Loucy (cell line): ENCODE results near the gene AMPD3.

Experiments used
- H2AFZ ChIP-seq: fragments of 200-600 bp; sonication (generic); 2 replicates; pipeline ENCODE4 v1.6.0; 2016; ENCODE audit warnings: antibody characterized with exemption, mild to moderate bottlenecking, low read length, moderate library complexity
- H3F3A ChIP-seq: fragments of 200-600 bp; 2 replicates; pipeline ENCODE4 v1.6.0; 2016; ENCODE audit warnings: antibody characterized with exemption, low read depth, mild to moderate bottlenecking
- H3K27me3 ChIP-seq: fragments of 200-600 bp; sonication (generic); 2 replicates; pipeline ENCODE4 v1.6.1; 2014; ENCODE audit warnings: low read length, mild to moderate bottlenecking; ENCODE audit not compliant: insufficient read depth, poor library complexity, severe bottlenecking
- H3K36me3 ChIP-seq: fragments of 200-600 bp; sonication (generic); 2 replicates; pipeline ENCODE4 v1.6.1; 2016; ENCODE audit warnings: low read length; ENCODE audit not compliant: insufficient read depth
- H3K4me1 ChIP-seq: fragments of 200-600 bp; sonication (generic); 2 replicates; pipeline ENCODE4 v1.5.1; 2014; ENCODE audit warnings: low read length, mild to moderate bottlenecking; ENCODE audit not compliant: insufficient read depth, poor library complexity, severe bottlenecking
- H3K4me2 ChIP-seq: fragments of 200-600 bp; sonication (generic); 2 replicates; pipeline ENCODE4 v1.6.0; 2014; ENCODE audit warnings: antibody characterized with exemption, low read length, low read depth, mild to moderate bottlenecking; ENCODE audit not compliant: poor library complexity, severe bottlenecking
- H3K4me3 ChIP-seq: fragments of 200-600 bp; sonication (generic); 2 replicates; pipeline ENCODE4 v1.5.1; 2014; ENCODE audit warnings: low read length, mild to moderate bottlenecking, mixed read lengths; ENCODE audit not compliant: poor library complexity, severe bottlenecking
- H3K79me2 ChIP-seq: fragments of 200-600 bp; sonication (generic); 2 replicates; pipeline ENCODE4 v1.6.1; 2014; ENCODE audit warnings: low read length; ENCODE audit not compliant: insufficient read depth
- H3K9ac ChIP-seq: fragments of 200-600 bp; sonication (generic); 2 replicates; pipeline ENCODE4 v1.6.0; 2014; ENCODE audit warnings: mild to moderate bottlenecking, low read depth, low read length, moderate library complexity; ENCODE audit not compliant: poor library complexity, severe bottlenecking
- H3K9me2 ChIP-seq: fragments of 200-600 bp; sonication (generic); replicated peaks from 2 replicates; pipeline ENCODE4 v1.6.1; 2016; ENCODE audit warnings: low read depth, low read length, mixed read lengths
- H3K9me3 ChIP-seq: fragments of 200-600 bp; sonication (generic); 2 replicates; pipeline ENCODE4 v1.6.1; 2014; ENCODE audit warnings: mild to moderate bottlenecking, antibody characterized with exemption, low read length, low read depth; ENCODE audit not compliant: insufficient read depth
- H4K20me1 ChIP-seq: fragments of 200-600 bp; sonication (generic); 2 replicates; pipeline ENCODE4 v1.6.0; 2014; ENCODE audit warnings: antibody characterized with exemption, low read length, mild to moderate bottlenecking; ENCODE audit not compliant: insufficient read depth, poor library complexity, severe bottlenecking
- EZH2phosphoT487 ChIP-seq: fragments of 200-600 bp; IDR thresholded peaks from 2 replicates; pipeline ENCODE4 v1.6.1; 2018; ENCODE audit warnings: antibody characterized with exemption, mild to moderate bottlenecking, moderate library complexity, borderline replicate concordance
- TF ChIP-seq, protein P1 (sequence below): fragments of 200-600 bp; sonication (generic); conservative IDR thresholded peaks from 2 replicates; pipeline ENCODE4 v1.5.1; 2014; ENCODE audit warnings: mild to moderate bottlenecking, antibody characterized with exemption, low read length

Gene AMPD3

DNA sequence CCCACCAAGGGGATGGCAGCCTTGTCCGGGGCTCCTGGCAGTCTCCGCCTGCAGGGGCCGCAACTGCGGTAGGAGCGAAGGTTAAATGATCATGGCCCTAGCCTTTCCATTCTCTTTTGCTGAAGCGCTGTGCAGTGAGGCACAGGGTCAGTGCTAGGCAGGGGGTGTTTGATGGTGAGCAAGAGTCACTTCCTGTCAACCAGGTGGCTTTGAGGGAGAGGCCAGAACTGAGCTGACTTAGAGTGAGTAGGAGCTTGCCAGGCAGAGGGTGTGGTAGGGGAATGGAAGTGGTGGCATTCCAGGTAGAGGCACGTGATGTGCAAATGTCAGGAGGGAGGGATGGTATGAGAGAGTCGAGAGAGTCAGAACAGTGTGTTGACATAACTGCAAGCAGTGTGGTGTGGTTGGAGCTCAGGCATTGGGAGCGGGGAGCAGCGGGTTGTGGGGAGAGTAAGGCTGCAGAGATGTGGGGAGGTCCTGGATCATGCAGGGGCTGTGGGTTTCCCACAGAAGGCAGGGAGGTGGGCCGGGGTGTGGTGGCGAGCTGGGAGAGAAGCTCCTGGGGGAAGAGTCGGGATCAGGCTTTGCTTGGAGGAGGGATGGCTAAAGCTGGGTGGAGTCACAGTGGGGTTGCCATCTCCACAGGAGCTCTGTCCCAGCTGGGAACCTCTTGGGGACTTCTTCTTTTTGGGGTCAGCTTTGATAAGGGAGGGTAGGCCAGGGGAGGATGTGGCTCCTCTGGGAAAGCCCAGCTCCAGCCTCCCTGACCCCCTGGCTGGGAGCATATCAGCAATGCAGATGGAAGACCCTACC, 33.3 kb downstream of the AMPD3 start:
- H3K79me2 ChIP-seq: peaks cover 83% of the 10 kb centered on the region
- H4K20me1 ChIP-seq: peaks cover 29% of the 10 kb centered on the region
- no peaks in the 10 kb centered on the region for H3K9me2 ChIP-seq
- H3K9ac ChIP-seq: no peak overlapping the region
- H3K4me3 ChIP-seq: no peak overlapping the region
- no peak overlapping the region for H2AFZ ChIP-seq
- H3K4me2 ChIP-seq: no peak overlapping the region
- peaks cover 98% of the 10 kb centered on the region; the same call in 1 of the 2 replicates for H3K36me3 ChIP-seq
- no peaks in the 10 kb centered on the region for H3K27me3 ChIP-seq
- TF ChIP-seq, protein P1, sequence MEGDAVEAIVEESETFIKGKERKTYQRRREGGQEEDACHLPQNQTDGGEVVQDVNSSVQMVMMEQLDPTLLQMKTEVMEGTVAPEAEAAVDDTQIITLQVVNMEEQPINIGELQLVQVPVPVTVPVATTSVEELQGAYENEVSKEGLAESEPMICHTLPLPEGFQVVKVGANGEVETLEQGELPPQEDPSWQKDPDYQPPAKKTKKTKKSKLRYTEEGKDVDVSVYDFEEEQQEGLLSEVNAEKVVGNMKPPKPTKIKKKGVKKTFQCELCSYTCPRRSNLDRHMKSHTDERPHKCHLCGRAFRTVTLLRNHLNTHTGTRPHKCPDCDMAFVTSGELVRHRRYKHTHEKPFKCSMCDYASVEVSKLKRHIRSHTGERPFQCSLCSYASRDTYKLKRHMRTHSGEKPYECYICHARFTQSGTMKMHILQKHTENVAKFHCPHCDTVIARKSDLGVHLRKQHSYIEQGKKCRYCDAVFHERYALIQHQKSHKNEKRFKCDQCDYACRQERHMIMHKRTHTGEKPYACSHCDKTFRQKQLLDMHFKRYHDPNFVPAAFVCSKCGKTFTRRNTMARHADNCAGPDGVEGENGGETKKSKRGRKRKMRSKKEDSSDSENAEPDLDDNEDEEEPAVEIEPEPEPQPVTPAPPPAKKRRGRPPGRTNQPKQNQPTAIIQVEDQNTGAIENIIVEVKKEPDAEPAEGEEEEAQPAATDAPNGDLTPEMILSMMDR: no peak
- no peak for TF ChIP-seq EZH2phosphoT487
- H3K4me1 ChIP-seq: no peaks in the 10 kb centered on the region
- H3F3A ChIP-seq: no peaks in the 10 kb centered on the region
- no peaks in the 10 kb centered on the region for H3K9me3 ChIP-seq

DNA sequence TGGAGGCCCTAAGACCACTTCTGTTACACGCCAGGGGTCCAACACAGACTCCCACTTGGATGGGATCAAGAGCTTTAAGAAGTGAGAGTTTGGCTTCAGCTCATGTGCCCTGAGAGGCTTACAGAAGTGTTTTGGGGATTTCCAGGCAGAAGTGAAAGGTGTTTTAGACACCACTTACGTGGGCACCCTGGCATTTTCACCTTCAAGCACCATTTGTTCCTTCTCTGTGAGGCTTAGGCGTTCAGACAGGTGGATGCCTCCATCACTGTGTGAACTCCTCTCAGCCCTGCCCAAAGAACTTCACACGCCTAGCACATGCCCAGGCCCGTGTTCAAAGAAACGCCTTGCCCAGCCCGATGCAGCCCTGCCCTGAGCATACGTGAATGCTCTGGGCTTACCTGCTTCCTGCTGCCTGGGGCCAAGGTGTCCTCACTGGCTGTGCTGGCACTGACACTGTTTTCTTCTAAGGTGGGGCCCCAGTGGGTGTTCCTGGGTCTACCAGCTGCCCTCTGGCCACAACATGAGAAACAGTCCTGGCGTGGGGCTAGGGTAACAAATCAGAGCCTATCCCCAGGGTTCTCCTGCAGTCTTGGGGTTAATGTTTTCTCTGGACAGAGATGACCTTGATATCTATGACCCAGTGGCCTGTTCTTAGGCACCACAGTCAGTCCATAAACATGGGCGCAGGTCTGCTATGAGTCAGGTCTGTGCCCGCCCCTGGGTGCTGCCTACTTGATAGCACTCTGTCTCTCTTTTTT, 34.0 kb downstream of the AMPD3 start:
- H3K79me2 ChIP-seq: peaks cover 77% of the 10 kb centered on the region
- H3K4me2 ChIP-seq: no peak overlapping the region
- no peaks in the 10 kb centered on the region for H3K4me1 ChIP-seq
- no peak overlapping the region for H2AFZ ChIP-seq
- H3K27me3 ChIP-seq: no peaks in the 10 kb centered on the region
- peaks cover 98% of the 10 kb centered on the region; the same call in 1 of the 2 replicates for H3K36me3 ChIP-seq
- no peaks in the 10 kb centered on the region for H3K9me2 ChIP-seq
- H4K20me1 ChIP-seq: peaks cover 22% of the 10 kb centered on the region
- no peak overlapping the region for H3K4me3 ChIP-seq
- no peaks in the 10 kb centered on the region for H3K9me3 ChIP-seq
- no peaks in the 10 kb centered on the region for H3F3A ChIP-seq
- no peak overlapping the region for H3K9ac ChIP-seq
- TF ChIP-seq EZH2phosphoT487: no peak
- TF ChIP-seq, protein P1: no peak

DNA sequence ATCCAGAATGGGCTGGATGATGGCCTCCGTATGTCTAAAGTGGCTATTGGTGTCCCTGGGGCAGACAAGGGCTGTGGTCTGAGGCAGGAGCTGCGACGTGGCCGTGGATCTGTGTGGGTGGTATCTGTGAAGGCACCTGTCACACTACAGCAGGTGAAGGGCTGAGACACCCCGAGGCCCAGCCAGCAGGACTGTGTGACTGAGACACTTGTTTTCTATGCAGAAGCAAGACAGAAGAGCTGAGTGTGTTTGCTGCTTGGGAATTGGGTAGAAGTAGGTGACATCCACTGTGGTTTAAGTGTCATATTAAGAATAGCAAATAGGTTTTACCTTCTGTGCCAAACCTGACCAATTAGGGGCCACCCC, 35.0 kb downstream of the AMPD3 start:
- Histone ChIP-seq H3K9ac (no peak overlapping the region), H3K36me3 (peaks cover 98% of the 10 kb centered on the region; the same call in 1 of the 2 replicates), H3K4me3 (no peak overlapping the region)

More for the DNA sequence above, 35.0 kb downstream of the AMPD3 start:
- no peaks in the 10 kb centered on the region for H3K27me3 ChIP-seq
- H3F3A ChIP-seq: no peaks in the 10 kb centered on the region
- peaks cover 68% of the 10 kb centered on the region for H3K79me2 ChIP-seq
- H4K20me1 ChIP-seq: peaks cover 16% of the 10 kb centered on the region
- no peaks in the 10 kb centered on the region for H3K9me2 ChIP-seq
- H3K9me3 ChIP-seq: no peaks in the 10 kb centered on the region
- no peaks in the 10 kb centered on the region for H3K4me1 ChIP-seq
- H3K4me2 ChIP-seq: no peak overlapping the region
- no peak overlapping the region for H2AFZ ChIP-seq
- no peak for TF ChIP-seq EZH2phosphoT487
- TF ChIP-seq, protein P1: no peak
